ENCODE results near the gene ATP13A1.

GRCh38 chr19:19652482-19653295 lies 10.8 kb downstream of the ATP13A1 start:
- TF ChIP-seq, protein P1, sequence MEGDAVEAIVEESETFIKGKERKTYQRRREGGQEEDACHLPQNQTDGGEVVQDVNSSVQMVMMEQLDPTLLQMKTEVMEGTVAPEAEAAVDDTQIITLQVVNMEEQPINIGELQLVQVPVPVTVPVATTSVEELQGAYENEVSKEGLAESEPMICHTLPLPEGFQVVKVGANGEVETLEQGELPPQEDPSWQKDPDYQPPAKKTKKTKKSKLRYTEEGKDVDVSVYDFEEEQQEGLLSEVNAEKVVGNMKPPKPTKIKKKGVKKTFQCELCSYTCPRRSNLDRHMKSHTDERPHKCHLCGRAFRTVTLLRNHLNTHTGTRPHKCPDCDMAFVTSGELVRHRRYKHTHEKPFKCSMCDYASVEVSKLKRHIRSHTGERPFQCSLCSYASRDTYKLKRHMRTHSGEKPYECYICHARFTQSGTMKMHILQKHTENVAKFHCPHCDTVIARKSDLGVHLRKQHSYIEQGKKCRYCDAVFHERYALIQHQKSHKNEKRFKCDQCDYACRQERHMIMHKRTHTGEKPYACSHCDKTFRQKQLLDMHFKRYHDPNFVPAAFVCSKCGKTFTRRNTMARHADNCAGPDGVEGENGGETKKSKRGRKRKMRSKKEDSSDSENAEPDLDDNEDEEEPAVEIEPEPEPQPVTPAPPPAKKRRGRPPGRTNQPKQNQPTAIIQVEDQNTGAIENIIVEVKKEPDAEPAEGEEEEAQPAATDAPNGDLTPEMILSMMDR (IDR thresholded peaks at IDR 0.05): no peak
- TF ChIP-seq POLR2A (IDR thresholded peaks at IDR 0.05): no peak
